ENCODE results near the gene KCNJ5.

- TF ChIP-seq CTCF (IDR thresholded peaks at IDR 0.05) (no peak), POLR2AphosphoS5 (IDR thresholded peaks at IDR 0.05) (no peak), POLR2A (IDR thresholded peaks at IDR 0.05) (no peak)
Observed at GRCh38 chr11:128957202-128957482, 66.0 kb downstream of the KCNJ5 start.
